Effector memory CD4-positive, alpha-beta T cell (primary cell): ENCODE measurements around the gene SDE2.
"Not testable (repeated sequence)": the region's sequence is repeated elsewhere in the genome, so short reads cannot be mapped to it uniquely, and the experiment has no call there.

ENCODE experiments used
- DNase-seq, 3 donors: peaks; one replicate each; pipeline ENCODE4 v3.0.0-alpha.2; 2020
- H3K27ac ChIP-seq: 2 replicates; pipeline ENCODE4 v1.7.0; 2013; ENCODE audit warnings: mild to moderate bottlenecking, low read length, moderate library complexity; ENCODE audit not compliant: insufficient read depth, poor library complexity, severe bottlenecking
- H3K27me3 ChIP-seq: replicated peaks from 2 replicates; pipeline ENCODE4 v1.7.0; 2013; ENCODE audit warnings: mild to moderate bottlenecking, low read length; ENCODE audit not compliant: insufficient read depth, control insufficient read depth, poor library complexity, severe bottlenecking
- H3K36me3 ChIP-seq: 2 replicates; pipeline ENCODE4 v1.7.0; 2013; ENCODE audit warnings: mild to moderate bottlenecking, low read length, moderate library complexity; ENCODE audit not compliant: control insufficient read depth, insufficient read depth
- H3K4me1 ChIP-seq: 2 replicates; pipeline ENCODE4 v1.7.0; 2013; ENCODE audit warnings: low read length, mild to moderate bottlenecking; ENCODE audit not compliant: control insufficient read depth, insufficient read depth, poor library complexity, severe bottlenecking
- H3K4me3 ChIP-seq: 2 replicates; pipeline ENCODE4 v1.7.0; 2013; ENCODE audit warnings: low read length, low read depth, mild to moderate bottlenecking; ENCODE audit not compliant: insufficient read depth, poor library complexity, severe bottlenecking
- H3K9me3 ChIP-seq: 2 replicates; pipeline ENCODE4 v1.7.0; 2013; ENCODE audit warnings: mild to moderate bottlenecking, low read length, moderate library complexity; ENCODE audit not compliant: control insufficient read depth

The SDE2 gene

GRCh38 chr1:225979421-225979820 is 19.7 kb downstream of the SDE2 start:
- Histone ChIP-seq H3K4me1 (no peaks in the 10 kb centered on the region), H3K4me3 (no peak overlapping the region), H3K27me3 (no peaks in the 10 kb centered on the region), H3K36me3 (peaks cover 46% of the 10 kb centered on the region), H3K27ac (no peak overlapping the region), H3K9me3 (no peaks in the 10 kb centered on the region)
- no peak for DNase-seq

GRCh38 chr1:225977937-225978748 is 21.0 kb downstream of the SDE2 start:
- no peak for DNase-seq
- no peaks in the 10 kb centered on the region for H3K4me1 ChIP-seq
- H3K9me3 ChIP-seq, result no peaks in the 10 kb centered on the region
- no peak overlapping the region for H3K27ac ChIP-seq
- H3K27me3 ChIP-seq, result no peaks in the 10 kb centered on the region
- H3K36me3 ChIP-seq, result peaks cover 34% of the 10 kb centered on the region
- H3K4me3 ChIP-seq, result no peak overlapping the region

- peaks cover 11% of the 10 kb centered on the region for H3K36me3 ChIP-seq
- not testable (repeated sequence) for H3K9me3 ChIP-seq, DNase-seq, H3K27ac ChIP-seq, H3K4me3 ChIP-seq, H3K4me1 ChIP-seq, H3K27me3 ChIP-seq
These were observed 24.0 kb downstream of the SDE2 start for GRCh38 chr1:225975146-225975545.

DNA sequence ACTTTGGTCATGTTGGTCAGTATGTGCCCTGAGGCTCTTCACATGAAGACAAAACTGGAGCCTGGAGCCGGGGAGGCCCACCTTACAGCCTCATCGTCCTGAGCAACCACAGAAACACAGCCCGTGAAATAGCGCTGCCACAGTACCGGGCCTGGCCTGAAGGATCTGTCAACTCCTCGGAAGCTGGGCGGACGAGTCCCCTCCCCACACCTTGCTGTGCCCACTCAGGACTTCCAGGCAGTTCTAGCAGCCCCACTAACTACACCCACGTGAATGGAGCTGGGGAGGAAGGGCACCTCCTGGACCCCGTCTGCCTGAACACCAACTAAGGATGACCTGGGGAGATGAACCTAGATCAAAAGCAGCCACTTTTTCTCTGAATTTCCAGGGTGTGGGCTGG is 24.7 kb downstream of the SDE2 start:
- Histone ChIP-seq H3K27ac (no peak overlapping the region), H3K4me1 (no peaks in the 10 kb centered on the region), H3K9me3 (no peaks in the 10 kb centered on the region), H3K4me3 (no peak overlapping the region), H3K36me3 (peaks cover 5% of the 10 kb centered on the region), H3K27me3 (no peaks in the 10 kb centered on the region)
- DNase-seq, result no peak

GRCh38 chr1:225973158-225973557 is 26.0 kb downstream of the SDE2 start:
- no peaks in the 10 kb centered on the region for H3K9me3 ChIP-seq
- no peak overlapping the region for H3K4me3 ChIP-seq
- H3K27ac ChIP-seq, result no peak overlapping the region
- no peaks in the 10 kb centered on the region for H3K27me3 ChIP-seq
- H3K36me3 ChIP-seq, result no peaks in the 10 kb centered on the region
- no peaks in the 10 kb centered on the region for H3K4me1 ChIP-seq
- no peak for DNase-seq

DNA sequence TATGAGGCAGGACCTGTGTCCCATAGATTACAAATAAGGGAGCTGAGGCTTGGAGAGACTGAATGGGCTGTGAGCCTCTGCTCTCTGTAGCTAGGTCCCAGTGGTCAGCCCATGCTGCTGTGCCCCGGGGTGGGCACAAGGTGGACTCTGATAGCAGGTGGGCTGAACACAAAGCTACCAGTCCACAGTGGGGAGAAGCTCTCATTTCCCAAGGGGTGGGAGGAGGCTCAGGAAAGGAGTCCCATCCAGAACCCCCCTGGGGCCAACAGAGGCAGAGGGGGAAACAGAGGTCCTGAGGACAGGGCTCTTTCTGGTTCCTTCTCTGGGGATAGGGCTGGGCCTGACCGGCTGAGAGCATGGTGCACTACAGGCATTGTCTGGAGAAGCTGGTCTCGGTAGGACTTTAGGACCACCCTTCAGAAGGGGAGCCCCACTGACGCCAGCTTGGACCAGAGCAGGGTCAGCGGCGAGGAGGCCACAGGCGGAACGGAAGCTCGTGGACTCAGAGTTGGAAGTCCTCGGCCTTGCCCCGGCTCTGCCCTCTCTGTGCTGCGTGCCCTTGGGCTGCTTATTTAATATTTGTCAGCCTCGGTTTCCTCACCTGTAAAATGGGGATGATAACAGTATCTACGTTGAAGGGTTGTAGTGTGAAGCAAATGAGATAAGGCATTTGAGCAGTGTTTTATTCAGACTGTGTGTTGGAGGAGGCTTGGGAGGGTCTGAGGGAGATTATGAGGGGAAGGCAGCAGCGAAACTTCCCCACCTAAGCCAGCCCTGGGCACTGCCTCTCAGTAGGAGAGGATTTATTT is 26.6 kb downstream of the SDE2 start:
- H3K4me1 ChIP-seq, result no peaks in the 10 kb centered on the region
- no peaks in the 10 kb centered on the region for H3K36me3 ChIP-seq
- H3K9me3 ChIP-seq, result no peaks in the 10 kb centered on the region
- H3K27me3 ChIP-seq, result no peaks in the 10 kb centered on the region
- no peak for DNase-seq
- H3K27ac ChIP-seq, result no peak overlapping the region
- no peak overlapping the region for H3K4me3 ChIP-seq

- not testable (repeated sequence) for DNase-seq, H3K27ac ChIP-seq, H3K27me3 ChIP-seq, H3K9me3 ChIP-seq, H3K4me3 ChIP-seq, H3K36me3 ChIP-seq, H3K4me1 ChIP-seq
These were observed 28.5 kb downstream of the SDE2 start for GRCh38 chr1:225970592-225971157.

DNA sequence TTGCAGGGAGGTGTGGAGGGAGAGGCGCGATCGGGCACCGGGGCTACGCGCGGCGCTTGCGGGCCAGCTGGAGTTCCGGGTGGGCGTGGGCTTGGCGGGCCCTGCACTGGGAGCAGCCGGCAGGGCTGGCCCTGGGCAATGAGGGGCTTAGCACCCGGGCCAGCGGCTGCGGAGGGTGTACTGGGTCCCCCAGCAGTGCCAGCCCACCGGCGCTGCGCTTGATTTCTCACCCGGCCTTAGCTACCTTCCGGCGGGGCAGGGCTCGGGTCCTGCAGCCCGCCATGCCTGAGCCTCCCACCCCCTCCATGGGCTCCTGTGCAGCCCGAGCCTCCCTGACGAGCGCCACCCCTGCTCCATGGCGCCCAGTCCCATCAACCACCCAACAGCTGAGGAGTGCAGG is 29.4 kb downstream of the SDE2 start:
- not testable (repeated sequence) for H3K36me3 ChIP-seq, H3K9me3 ChIP-seq, H3K27ac ChIP-seq, H3K27me3 ChIP-seq, H3K4me3 ChIP-seq, H3K4me1 ChIP-seq, DNase-seq

DNA sequence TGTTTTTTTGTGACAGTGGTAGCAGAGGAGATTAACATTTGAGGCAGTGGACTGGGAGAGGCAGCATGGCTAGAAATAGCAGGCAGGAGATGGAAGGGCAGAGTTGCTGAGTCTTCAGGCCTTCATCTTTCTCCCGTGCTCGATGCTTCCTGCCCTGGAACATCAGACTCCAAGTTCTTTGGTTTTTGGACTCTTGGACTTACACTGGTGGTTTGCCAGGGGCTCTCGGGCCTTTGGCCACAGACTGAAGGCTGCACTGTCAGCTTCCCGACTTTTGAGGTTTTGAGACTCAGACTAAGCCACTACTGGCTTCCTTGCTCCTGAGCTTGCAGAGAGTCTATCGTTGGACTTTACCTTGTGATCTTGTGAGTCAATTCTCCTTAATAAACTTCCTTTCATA is 33.9 kb downstream of the SDE2 start:
- Histone ChIP-seq H3K9me3 (no peaks in the 10 kb centered on the region), H3K4me3 (no peak overlapping the region), H3K27ac (no peak overlapping the region), H3K4me1 (no peaks in the 10 kb centered on the region), H3K36me3 (no peaks in the 10 kb centered on the region), H3K27me3 (no peaks in the 10 kb centered on the region)
- DNase-seq, result no peak
